Pancreas (tissue), 10 donors: ENCODE data around the gene FTO. TPM values are rescaled to one million over a fixed set of nuclear protein-coding genes. Genes with fewer than 3 reads are reported as not detected.

Experiments
- ATAC-seq, 4 donors: fragments of 200-7000 bp; cut with Tn5 transposase; one replicate each; pipeline versions ENCODE4 v1.8.0 to v1.9.1; 2020; ENCODE audit warnings: mild to moderate bottlenecking in 4 of 4, moderate library complexity in 4 of 4
- DNase-seq, 6 donors: peaks; one replicate each; pipeline ENCODE4 v3.0.0-alpha.2; 2020
- FAIRE-seq: peaks from 2 replicates; lab custom pipeline; 2012; peaks lifted over from hg19 to GRCh38; lab: Jason Lieb, UNC
- H3K27ac ChIP-seq, 4 donors: fragments of 200-600 bp; sonication (generic); 1 replicate in 3 of 4; 2 replicates in 1 of 4; pipeline versions ENCODE4 v1.5.0 to v1.8.0; 2020
- H3K27me3 ChIP-seq, 4 donors: fragments of 200-600 bp; one replicate each; pipeline ENCODE4 v1.8.0; 2021
- H3K36me3 ChIP-seq, 3 donors: fragments of 200-600 bp; sonication (generic) in 1 of 3; one replicate each; pipeline versions ENCODE4 v1.5.0 to v1.8.0; 2020 to 2021
- H3K4me1 ChIP-seq, 3 donors: fragments of 200-600 bp; one replicate each; pipeline ENCODE4 v1.8.0; 2021
- H3K4me3 ChIP-seq, 4 donors: fragments of 200-600 bp; sonication (generic) in 2 of 4; one replicate each; pipeline versions ENCODE4 v1.5.0 to v1.8.0; 2020 to 2021
- H3K9me3 ChIP-seq, 4 donors: fragments of 200-600 bp; one replicate each; pipeline ENCODE4 v1.8.0; 2021
- CTCF ChIP-seq, 4 donors: fragments of 200-600 bp; sonication (generic) in 3 of 4; IDR thresholded peaks; one replicate each; pipeline versions ENCODE4 v1.5.0 to v1.8.0; 2021; ENCODE audit warnings: antibody characterized with exemption in 4 of 4
- WGBS, 2 donors: extraction: QIAGEN DNeasy Blood & Tissue Kit; methylation state at CpG; one replicate each; pipeline ENCODE4 v1.1.7; 2013; 5-methylcytosine and 5-hydroxymethylcytosine counted together
- intact Hi-C, 3 donors: fragments of 100-400 bp; cut with DNase I; formaldehyde crosslinking; loops; one replicate each; pipeline versions ENCODE4 v1.11.1 to v1.14.2; 2022
- polyA plus RNA-seq, 2 donors: library from polyadenylated mRNA; stranded (reverse); fragments of 200-250 nt; gene quantifications; one replicate each; pipeline ENCODE4 v1.2.3, GENCODE V29; 2013
- total RNA-seq, 6 donors: library from RNA; stranded (reverse); fragmentation: NEBNext Ultra II Directional in 4 of 6; extraction: Animal tissue kit (Norgen Biotek cat#: 25700) in 4 of 6; gene quantifications; one replicate each; pipeline versions ENCODE4 v1.2.1 to v1.2.4, GENCODE V29; 2021 to 2023
- donor health status: healthy with polysubstance abuse.
- donor health status: DM: no; HTN: no; CAD: no; lungs with moderate emphysema.
- donor health status: DM: no; HTN: no; CAD: no.
- donor health status: control.
- donor health status: control.
- donor health status: Bipolar disorder and iron deficiency.
- donor health status: DM: yes; HTN: yes; CAD: no.
- donor health status: DM: no; HTN: no; CAD: no.
- donor health status: DM: no; HTN: no; CAD: no.
- donor health status: DM: yes; HTN: yes; CAD: no.

The FTO gene
- total and polyA plus RNA-seq, 8 donors: 7.6 to 45.0 (median 31.7) TPM

GRCh38 chr16:53666786-53667415 is 37.1 kb upstream of the FTO start:
- no peaks in the 10 kb centered on the region for H3K9me3 ChIP-seq
- H3K27ac ChIP-seq: no peak overlapping the region
- FAIRE-seq: no peak
- no peaks in the 10 kb centered on the region for H3K36me3 ChIP-seq
- ATAC-seq: no peak
- TF ChIP-seq CTCF (IDR thresholded peaks at IDR 0.05): no peak
- intact Hi-C loops: no loop called here
- no peak for DNase-seq
- no peak overlapping the region for H3K4me3 ChIP-seq
- no peaks in the 10 kb centered on the region for H3K27me3 ChIP-seq
- WGBS, 2 donors: 94 to 98% methylated on average over 3 of the region's 3 CpGs
- no peaks in the 10 kb centered on the region for H3K4me1 ChIP-seq

- WGBS, 2 donors: 83 to 86% methylated on average over 2 of the region's 2 CpGs
- H3K9me3 ChIP-seq: no peaks in the 10 kb centered on the region
- ATAC-seq (no peak), DNase-seq (no peak), FAIRE-seq (no peak)
- no peak overlapping the region for H3K27ac ChIP-seq
- intact Hi-C loops: no loop called here
- no peaks in the 10 kb centered on the region for H3K36me3 ChIP-seq
- H3K4me1 ChIP-seq: no peaks in the 10 kb centered on the region
- no peaks in the 10 kb centered on the region for H3K27me3 ChIP-seq
- TF ChIP-seq CTCF (IDR thresholded peaks at IDR 0.05): no peak
- H3K4me3 ChIP-seq: no peak overlapping the region
Measured at GRCh38 chr16:53668869-53669268, 35.1 kb upstream of the FTO start.

- TF ChIP-seq CTCF (IDR thresholded peaks at IDR 0.05): no peak
- DNase-seq (no peak), FAIRE-seq (no peak), ATAC-seq (no peak)
- intact Hi-C loops: no loop called here
- H3K9me3 ChIP-seq: no peaks in the 10 kb centered on the region
- no peak overlapping the region for H3K4me3 ChIP-seq
- H3K27me3 ChIP-seq: no peaks in the 10 kb centered on the region
- no peaks in the 10 kb centered on the region for H3K36me3 ChIP-seq
- H3K4me1 ChIP-seq: no peaks in the 10 kb centered on the region
- H3K27ac ChIP-seq: no peak overlapping the region
Measured at GRCh38 chr16:53672461-53672860, 31.5 kb upstream of the FTO start.

DNA sequence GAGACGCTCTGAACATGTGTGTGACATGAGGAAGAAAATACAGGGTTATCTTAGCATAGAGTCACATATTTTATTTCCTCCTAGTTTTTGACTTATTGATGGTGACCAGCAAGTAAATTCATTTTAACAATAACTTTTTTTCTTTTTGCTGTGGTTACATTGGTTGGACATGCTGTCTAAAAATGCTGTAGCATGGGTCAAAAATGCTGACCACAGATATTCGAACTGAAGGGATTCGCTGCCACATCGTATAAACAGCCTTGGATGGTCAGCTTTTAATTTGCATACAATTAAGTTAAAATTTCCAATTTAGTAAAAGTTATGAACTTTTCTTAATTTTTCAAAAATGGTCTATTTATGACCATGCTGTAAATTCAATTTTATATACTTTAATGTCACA is 30.8 kb upstream of the FTO start:
- no peak for FAIRE-seq
- no peak for ATAC-seq
- Histone ChIP-seq H3K4me3 (no peak overlapping the region), H3K36me3 (no peaks in the 10 kb centered on the region), H3K27me3 (no peaks in the 10 kb centered on the region), H3K4me1 (no peaks in the 10 kb centered on the region), H3K9me3 (no peaks in the 10 kb centered on the region), H3K27ac (no peak overlapping the region)
- intact Hi-C loops: no loop called here
- no peak for TF ChIP-seq CTCF (IDR thresholded peaks at IDR 0.05)
- 98 to 99% methylated on average over 4 of the region's 4 CpGs for WGBS, 2 donors
- no peak for DNase-seq

- FAIRE-seq: no peak
- no peak for ATAC-seq
- no peak for DNase-seq
- no peaks in the 10 kb centered on the region for H3K9me3 ChIP-seq
- no peaks in the 10 kb centered on the region for H3K4me1 ChIP-seq
- no peaks in the 10 kb centered on the region for H3K36me3 ChIP-seq
- 98 to 100% methylated on average over 1 of the region's 1 CpG for WGBS, 2 donors
- no peak overlapping the region for H3K27ac ChIP-seq
- H3K27me3 ChIP-seq: no peaks in the 10 kb centered on the region
- TF ChIP-seq CTCF (IDR thresholded peaks at IDR 0.05): no peak
- intact Hi-C loops: no loop called here
- H3K4me3 ChIP-seq: no peak overlapping the region
Measured at GRCh38 chr16:53678155-53678554, 25.8 kb upstream of the FTO start.
